ENCODE results near the gene CD80.

Gene CD80

GRCh38 chr3:119492128-119492527 lies 67.3 kb downstream of the CD80 start:
- no peak for DNase-seq

- no peak for DNase-seq
Observed at GRCh38 chr3:119490153-119490552, 69.3 kb downstream of the CD80 start.

DNA sequence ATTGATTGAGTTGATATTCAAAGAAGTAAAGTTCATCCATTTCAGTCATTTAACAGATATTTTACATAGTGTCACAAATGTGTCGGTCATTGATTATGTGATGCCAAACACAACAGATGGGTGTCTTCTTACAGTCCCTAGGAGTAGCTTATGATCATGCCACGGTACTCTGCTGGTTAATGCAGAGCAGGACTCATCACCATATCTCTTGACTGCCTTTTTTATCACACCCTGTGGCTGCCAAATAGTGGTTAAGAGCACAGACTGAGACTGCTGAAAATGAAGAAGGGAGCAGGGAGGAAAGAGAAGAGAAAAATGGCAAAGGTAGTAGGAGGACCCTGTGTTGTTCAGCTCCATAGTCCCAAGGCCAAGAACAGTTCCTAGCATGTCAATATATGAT lies 73.9 kb downstream of the CD80 start:
- DNase-seq: no peak

GRCh38 chr3:119483101-119483500 lies 76.3 kb downstream of the CD80 start:
- no peak for DNase-seq

DNA sequence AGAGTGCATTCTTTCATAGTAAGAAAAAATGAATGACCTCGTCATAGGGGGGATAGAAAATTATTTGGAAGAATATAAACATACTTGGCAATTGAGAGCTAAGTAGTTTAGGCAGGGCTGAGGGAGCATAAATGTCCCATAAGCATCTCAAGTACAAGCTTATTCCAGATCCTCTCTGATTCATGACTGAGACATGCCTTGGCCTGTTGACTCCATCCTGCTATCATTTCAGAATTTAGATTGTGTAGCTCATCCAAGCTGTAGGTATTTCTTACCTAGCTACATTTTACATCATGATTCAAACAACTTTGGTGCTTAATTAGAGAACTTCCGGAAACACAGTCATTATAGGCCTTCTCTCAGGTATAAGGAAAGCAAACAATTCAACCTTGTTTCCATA lies 78.3 kb downstream of the CD80 start:
- no peak for DNase-seq

Measured in GOT3 (cell line).